Neural progenitor cell (in vitro differentiated cells): Measurements from ENCODE around the gene GRIP1. TPM values are rescaled to one million over a fixed set of nuclear protein-coding genes. Genes with fewer than 3 reads are reported as not detected.

Source experiments
- DNase-seq: peaks from one replicate; pipeline ENCODE4 v3.0.0-alpha.2; 2016; ENCODE audit warnings: low spot score
- H2AFZ ChIP-seq: fragments of 200-600 bp; sonication (generic); replicated peaks from 2 replicates; pipeline ENCODE4 v1.6.1; 2016; ENCODE audit warnings: antibody characterized with exemption
- H3F3A ChIP-seq: fragments of 200-600 bp; sonication (generic); 2 replicates; pipeline ENCODE4 v1.6.1; 2016; ENCODE audit warnings: antibody characterized with exemption, low read depth
- H3K27ac ChIP-seq: fragments of 200-600 bp; sonication (generic); 2 replicates; pipeline ENCODE4 v1.5.1; 2016; ENCODE audit warnings: mild to moderate bottlenecking
- H3K27me3 ChIP-seq: fragments of 200-600 bp; sonication (generic); 2 replicates; pipeline ENCODE4 v1.6.1; 2016; ENCODE audit warnings: mild to moderate bottlenecking, moderate library complexity
- H3K36me3 ChIP-seq: fragments of 200-600 bp; sonication (generic); 2 replicates; pipeline ENCODE4 v1.5.1; 2016
- H3K4me1 ChIP-seq: fragments of 200-600 bp; sonication (generic); 2 replicates; pipeline ENCODE4 v1.6.1; 2016; ENCODE audit warnings: mixed run types
- H3K4me2 ChIP-seq: fragments of 200-600 bp; sonication (generic); 2 replicates; pipeline ENCODE4 v1.6.1; 2016
- H3K4me3 ChIP-seq: fragments of 200-600 bp; sonication (generic); 2 replicates; pipeline ENCODE4 v1.5.1; 2016
- H3K79me2 ChIP-seq: fragments of 200-600 bp; sonication (generic); 2 replicates; pipeline ENCODE4 v1.6.1; 2016; ENCODE audit warnings: low read depth
- H3K9ac ChIP-seq: fragments of 200-600 bp; sonication (generic); 2 replicates; pipeline ENCODE4 v1.6.1; 2016
- H3K9me3 ChIP-seq: fragments of 200-600 bp; sonication (generic); 2 replicates; pipeline ENCODE4 v1.5.1; 2016; ENCODE audit warnings: low read depth
- H4K20me1 ChIP-seq: fragments of 200-600 bp; sonication (generic); 2 replicates; pipeline ENCODE4 v1.6.1; 2016; ENCODE audit warnings: low read depth
- H3K27ac Mint-ChIP-seq: 3 replicates; pipeline ENCODE4 v1.8.0; 2021; ENCODE audit warnings: mixed read lengths
- H3K27me3 Mint-ChIP-seq: 2 replicates; pipeline ENCODE4 v1.8.0; 2022; ENCODE audit warnings: low read depth, mild to moderate bottlenecking, inconsistent platforms, moderate library complexity, mixed read lengths; ENCODE audit not compliant: insufficient read depth
- H3K36me3 Mint-ChIP-seq: 3 replicates; pipeline ENCODE4 v1.8.0; 2021; ENCODE audit warnings: mixed read lengths
- H3K4me1 Mint-ChIP-seq: 3 replicates; pipeline ENCODE4 v1.8.0; 2021; ENCODE audit warnings: mixed read lengths
- H3K4me3 Mint-ChIP-seq: 3 replicates; pipeline ENCODE4 v1.8.0; 2021; ENCODE audit warnings: mild to moderate bottlenecking, moderate library complexity, mixed read lengths
- H3K9me3 Mint-ChIP-seq: 3 replicates; pipeline ENCODE4 v1.8.0; 2020; ENCODE audit warnings: mixed read lengths
- CTCF ChIP-seq: fragments of 200-600 bp; sonication (generic); IDR thresholded peaks from 2 replicates; pipeline ENCODE4 v1.5.1; 2017; ENCODE audit warnings: antibody characterized with exemption, mild to moderate bottlenecking
- EZH2 ChIP-seq: fragments of 200-600 bp; sonication (generic); IDR thresholded peaks from 2 replicates; pipeline ENCODE4 v1.6.1; 2017; ENCODE audit warnings: antibody characterized with exemption, mild to moderate bottlenecking, moderate library complexity
- EZH2phosphoT487 ChIP-seq: fragments of 200-600 bp; sonication (generic); IDR thresholded peaks from 2 replicates; pipeline ENCODE4 v1.6.1; 2017; ENCODE audit warnings: antibody characterized with exemption
- total RNA-seq: library from RNA; depleted of rRNA; stranded (reverse); fragments of >200 nt; gene quantifications from 2 replicates; pipeline ENCODE4 v1.2.3, GENCODE V29; 2015; ENCODE audit warnings: low replicate concordance

The GRIP1 gene
- total RNA-seq, 1 donor from 2014 or later, result 38.2 TPM

GRCh38 chr12:66674495-66675122 lies 4.3 kb downstream of the GRIP1 start:
- Histone ChIP-seq H3F3A (no peaks in the 10 kb centered on the region), H3K27ac (no peak overlapping the region), H3K9me3 (no peaks in the 10 kb centered on the region), H3K9ac (no peak overlapping the region), H4K20me1 (peaks cover 7% of the 10 kb centered on the region), H3K79me2 (peaks cover 5% of the 10 kb centered on the region), H3K27me3 (no peaks in the 10 kb centered on the region), H3K36me3 (no peaks in the 10 kb centered on the region), H2AFZ (no peak overlapping the region), H3K4me2 (no peak overlapping the region), H3K4me3 (no peak overlapping the region), H3K4me1 (peaks cover 15% of the 10 kb centered on the region)
- Mint-ChIP-seq H3K27me3 (no peaks in the 10 kb centered on the region), H3K36me3 (no peaks in the 10 kb centered on the region), H3K4me1 (peaks cover 32% of the 10 kb centered on the region), H3K4me3 (no peak overlapping the region), H3K9me3 (no peaks in the 10 kb centered on the region), H3K27ac (no peak overlapping the region)
- no peak for DNase-seq
- TF ChIP-seq CTCF, result no peak
- TF ChIP-seq EZH2phosphoT487, result no peak
- TF ChIP-seq EZH2, result no peak

- H2AFZ ChIP-seq, result no peak overlapping the region
Observed at GRCh38 chr12:66669541-66669940, 9.3 kb downstream of the GRIP1 start.

GRCh38 chr12:66668311-66668710 lies 10.6 kb downstream of the GRIP1 start:
- no peak overlapping the region for H3K27ac Mint-ChIP-seq
- Histone ChIP-seq H3K27me3 (no peaks in the 10 kb centered on the region), H3K4me3 (no peak overlapping the region), H4K20me1 (no peaks in the 10 kb centered on the region), H3K4me1 (no peaks in the 10 kb centered on the region), H3K4me2 (no peak overlapping the region), H3K9ac (no peak overlapping the region), H3K27ac (no peak overlapping the region), H2AFZ (no peak overlapping the region), H3K79me2 (no peaks in the 10 kb centered on the region), H3K36me3 (no peaks in the 10 kb centered on the region), H3K9me3 (no peaks in the 10 kb centered on the region), H3F3A (no peaks in the 10 kb centered on the region)
- TF ChIP-seq CTCF (no peak), EZH2 (no peak)
- no peaks in the 10 kb centered on the region for H3K9me3 Mint-ChIP-seq
- peaks cover 12% of the 10 kb centered on the region for H3K4me1 Mint-ChIP-seq
- no peak overlapping the region for H3K4me3 Mint-ChIP-seq
- DNase-seq, result no peak
- no peaks in the 10 kb centered on the region for H3K36me3 Mint-ChIP-seq
- no peaks in the 10 kb centered on the region for H3K27me3 Mint-ChIP-seq

More at GRCh38 chr12:66669541-66669940, 9.3 kb downstream of the GRIP1 start:
- H3K27ac ChIP-seq, result no peak overlapping the region
- no peak for DNase-seq
- no peaks in the 10 kb centered on the region for H3K9me3 Mint-ChIP-seq
- H3K9me3 ChIP-seq, result no peaks in the 10 kb centered on the region
- no peaks in the 10 kb centered on the region for H3K36me3 Mint-ChIP-seq
- peaks cover 18% of the 10 kb centered on the region for H3K4me1 Mint-ChIP-seq
- no peak overlapping the region for H3K4me3 ChIP-seq
- H3K4me1 ChIP-seq, result no peaks in the 10 kb centered on the region
- no peaks in the 10 kb centered on the region for H3K27me3 Mint-ChIP-seq
- no peak overlapping the region for H3K9ac ChIP-seq
- no peaks in the 10 kb centered on the region for H3K36me3 ChIP-seq
- no peak overlapping the region for H3K27ac Mint-ChIP-seq
- TF ChIP-seq CTCF, result no peak
- no peak for TF ChIP-seq EZH2
- no peak for TF ChIP-seq EZH2phosphoT487
- H3K27me3 ChIP-seq, result no peaks in the 10 kb centered on the region
- no peak overlapping the region for H3K4me2 ChIP-seq
- no peaks in the 10 kb centered on the region for H4K20me1 ChIP-seq
- no peaks in the 10 kb centered on the region for H3K79me2 ChIP-seq
- H3F3A ChIP-seq, result no peaks in the 10 kb centered on the region
- H3K4me3 Mint-ChIP-seq, result no peak overlapping the region
